Astrocyte (in vitro differentiated cells and primary cell): Measurements from ENCODE around the gene GOLGA8Q.
"Not testable (repeated sequence)": the region's sequence is repeated elsewhere in the genome, so short reads cannot be mapped to it uniquely, and the experiment has no call there.

Experiments
- CTCF ChIP-seq: IDR thresholded peaks from 2 replicates; pipeline ENCODE4 v1.5.1; 2011; ENCODE audit warnings: low read depth, mild to moderate bottlenecking, inconsistent platforms, low read length, moderate library complexity; ENCODE audit not compliant: insufficient read depth
- EZH2 ChIP-seq: IDR thresholded peaks from 2 replicates; pipeline ENCODE4 v1.6.1; 2012; ENCODE audit warnings: mild to moderate bottlenecking, low read length, inconsistent platforms; ENCODE audit not compliant: insufficient read depth

DNA sequence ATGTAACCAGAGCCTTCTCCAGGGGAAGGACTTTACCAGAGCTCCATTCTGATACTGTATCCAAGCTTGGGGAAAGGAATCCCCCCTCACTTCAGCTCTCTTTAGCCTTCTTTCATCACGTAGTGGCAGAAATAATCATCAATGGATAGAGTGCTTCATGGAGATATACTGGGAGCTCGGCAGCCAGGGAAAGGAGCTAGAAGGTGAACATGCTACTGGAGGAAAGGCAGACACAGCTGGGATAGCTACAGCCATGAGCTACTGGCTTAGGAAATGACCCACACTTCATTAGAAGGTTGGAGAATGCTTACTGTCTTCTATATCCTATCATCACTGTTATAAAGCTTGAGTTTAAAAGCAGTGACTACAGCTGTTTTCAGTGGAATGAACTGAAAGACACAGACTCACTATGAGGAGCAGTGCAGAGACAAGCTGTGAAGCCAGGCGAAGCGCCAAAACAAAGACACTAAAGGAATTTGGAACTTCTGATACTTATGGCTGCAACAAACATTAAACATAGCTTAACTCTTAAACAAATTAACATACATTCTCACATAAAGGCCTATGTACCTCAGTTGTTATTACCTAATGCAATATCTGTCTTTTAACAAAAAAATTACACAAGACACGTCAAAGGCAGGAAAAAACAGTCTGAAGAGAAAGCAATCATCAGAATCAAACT lies 47.5 kb upstream of the GOLGA8Q start:
- not testable (repeated sequence) for TF ChIP-seq CTCF, EZH2
